Left lobe of liver (tissue), 2 donors: ENCODE measurements around the gene STK32B. TPM values are rescaled to one million over a fixed set of nuclear protein-coding genes. Genes with fewer than 3 reads are reported as not detected.

Experiments
- ATAC-seq: fragments of 200-7000 bp; cut with Tn5 transposase; one replicate; pipeline ENCODE4 v1.9.1; 2020; ENCODE audit warnings: mild to moderate bottlenecking, moderate library complexity
- DNase-seq: peaks from one replicate; pipeline ENCODE4 v3.0.0-alpha.2; 2020; ENCODE audit warnings: low spot score
- total RNA-seq: library from RNA; stranded (reverse); gene quantifications from one replicate; pipeline ENCODE4 v1.2.1, GENCODE V29; 2021
- donor health status: DM: no; HTN: no; CAD: no; lungs with moderate emphysema.
- donor health status: DM: no; HTN: yes; CAD: no.

The STK32B gene
- total RNA-seq, 1 donor from 2014 or later = 0.25 TPM

DNA sequence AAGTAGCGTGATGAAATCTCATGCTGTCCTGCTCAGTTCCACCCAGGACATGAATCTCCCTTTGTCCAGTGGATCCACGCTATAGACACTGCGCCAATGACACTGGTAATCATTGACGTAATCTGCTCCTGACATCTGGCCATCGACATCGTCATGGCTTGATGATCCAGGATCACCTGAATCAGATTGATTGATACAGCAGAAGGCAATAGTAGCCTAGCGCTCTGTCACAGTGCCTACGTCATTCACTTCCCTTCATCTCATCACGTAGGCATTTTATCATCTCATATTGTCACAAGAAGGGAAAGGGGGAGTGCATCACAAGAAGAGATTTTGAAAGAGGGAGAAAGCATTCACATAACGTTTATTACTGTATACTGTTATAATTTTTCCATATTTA is 68.8 kb downstream of the STK32B start:
- no peak for DNase-seq
- no peak for ATAC-seq

GRCh38 chr4:5120468-5120867 is 69.2 kb downstream of the STK32B start:
- DNase-seq (no peak), ATAC-seq (no peak)

DNA sequence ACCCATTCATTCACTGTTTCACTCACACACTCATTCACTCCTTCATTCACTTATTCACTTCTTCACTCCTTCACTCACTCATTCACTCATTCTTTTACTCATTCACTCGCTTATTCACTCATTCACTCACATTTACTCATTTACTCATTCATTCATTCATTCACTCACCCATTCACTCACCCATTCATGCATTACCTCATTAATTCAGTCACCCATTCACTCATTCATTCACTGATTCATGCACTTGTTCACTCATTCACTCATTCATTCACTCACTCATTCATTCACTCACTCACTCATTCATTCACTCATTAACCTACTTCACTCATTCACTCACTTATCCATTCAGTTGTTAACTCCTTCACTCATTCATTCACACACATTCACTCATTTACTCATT is 70.8 kb downstream of the STK32B start:
- DNase-seq (no peak), ATAC-seq (no peak)

DNA sequence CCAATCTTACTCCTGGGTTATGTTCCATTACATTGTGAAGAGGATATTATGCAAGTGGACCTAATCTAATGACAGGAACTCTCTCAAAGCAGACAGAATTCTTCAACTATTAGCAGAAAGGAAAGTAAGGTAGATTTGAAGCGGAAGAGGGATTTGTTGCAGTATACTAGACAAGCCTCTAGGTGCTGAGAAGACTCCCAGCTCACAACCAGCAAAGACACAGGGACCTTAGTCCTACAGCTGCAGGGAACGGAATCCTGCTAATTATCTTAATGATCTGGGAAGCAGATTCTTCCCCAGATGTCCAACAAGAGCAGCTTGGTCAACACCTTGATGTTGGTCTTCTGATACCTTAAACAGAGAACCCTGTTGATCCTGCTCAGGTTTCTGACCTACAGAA is 73.6 kb downstream of the STK32B start:
- ATAC-seq (no peak), DNase-seq (no peak)

- ATAC-seq = no peak
- no peak for DNase-seq
Measured at GRCh38 chr4:5125321-5125720, 74.0 kb downstream of the STK32B start.

DNA sequence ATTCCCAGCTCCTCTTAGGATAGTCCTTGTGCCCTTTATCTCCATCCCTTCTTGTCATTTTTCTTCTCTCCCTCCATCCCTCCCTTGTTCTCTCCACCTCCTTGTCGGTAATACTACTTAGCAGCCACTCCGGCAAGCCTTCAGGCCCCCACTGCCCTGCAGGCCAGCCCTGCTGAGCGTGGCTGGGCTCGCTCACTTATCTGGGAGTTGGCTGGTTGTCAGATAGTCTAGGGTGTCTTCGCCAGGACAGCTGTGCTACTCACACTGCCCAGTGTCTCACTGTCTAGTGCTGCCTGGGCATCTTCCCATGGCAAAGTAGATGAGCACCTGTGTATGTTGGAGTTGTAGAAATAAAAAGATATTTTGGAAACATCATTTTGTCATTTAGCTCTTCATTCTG is 75.0 kb downstream of the STK32B start:
- ATAC-seq (no peak), DNase-seq (no peak)

- DNase-seq (no peak), ATAC-seq (no peak)
Measured at GRCh38 chr4:5126857-5127256, 75.6 kb downstream of the STK32B start.

DNA sequence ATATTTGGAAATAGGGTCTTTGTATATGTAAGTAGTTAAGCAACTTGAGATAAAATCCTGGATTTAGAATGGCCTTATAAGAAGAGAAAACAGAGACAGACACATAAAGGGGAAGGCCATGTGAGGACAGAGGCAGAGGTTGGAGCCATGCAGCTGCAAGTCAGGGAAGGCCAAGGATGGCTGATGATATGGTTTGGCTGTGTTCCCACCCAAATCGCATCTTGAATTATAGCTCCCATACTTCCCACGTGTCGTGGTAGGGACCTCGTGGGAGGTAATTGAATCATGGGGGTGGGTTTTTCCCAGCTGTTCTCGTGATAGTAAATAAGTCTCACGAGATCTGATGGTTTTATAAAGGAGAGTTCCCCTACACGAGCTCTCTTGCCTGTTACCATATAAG is 76.3 kb downstream of the STK32B start:
- DNase-seq (no peak), ATAC-seq (no peak)

GRCh38 chr4:5128569-5128968 is 77.3 kb downstream of the STK32B start:
- ATAC-seq (no peak), DNase-seq (no peak)

- no peak for DNase-seq
- no peak for ATAC-seq
Measured at GRCh38 chr4:5133201-5133600, 81.9 kb downstream of the STK32B start.

DNA sequence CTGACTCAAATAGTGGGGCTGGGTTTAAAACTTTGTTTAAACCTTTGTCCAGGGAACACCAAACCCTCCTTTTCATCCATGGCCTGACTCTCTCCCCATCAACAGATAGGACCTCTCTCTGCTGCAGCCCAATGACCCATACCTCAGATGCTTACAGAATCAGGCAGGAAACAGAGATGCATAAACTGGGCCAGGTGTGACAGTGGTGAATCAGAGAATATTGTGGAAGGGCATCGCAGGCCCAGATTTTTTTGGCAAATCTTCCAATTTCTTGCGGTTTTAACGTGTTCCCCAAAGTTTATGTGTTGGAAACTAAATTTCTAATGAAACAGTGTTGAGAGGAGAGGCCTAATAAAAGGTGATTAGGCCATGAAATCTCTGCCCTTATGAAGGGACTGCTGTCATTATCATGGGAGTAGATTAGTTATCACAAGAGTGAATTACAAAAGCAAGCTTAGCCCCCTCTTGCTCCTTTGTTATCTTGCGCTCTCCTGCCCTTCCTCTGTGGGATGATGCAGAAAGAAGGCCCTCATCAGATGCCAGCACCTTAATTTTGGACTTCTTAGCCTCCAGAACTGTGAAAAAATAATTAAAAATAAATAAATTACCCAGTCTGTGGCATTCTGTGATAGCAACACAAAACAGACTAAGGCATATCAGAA is 82.8 kb downstream of the STK32B start:
- DNase-seq (no peak), ATAC-seq (no peak)

DNA sequence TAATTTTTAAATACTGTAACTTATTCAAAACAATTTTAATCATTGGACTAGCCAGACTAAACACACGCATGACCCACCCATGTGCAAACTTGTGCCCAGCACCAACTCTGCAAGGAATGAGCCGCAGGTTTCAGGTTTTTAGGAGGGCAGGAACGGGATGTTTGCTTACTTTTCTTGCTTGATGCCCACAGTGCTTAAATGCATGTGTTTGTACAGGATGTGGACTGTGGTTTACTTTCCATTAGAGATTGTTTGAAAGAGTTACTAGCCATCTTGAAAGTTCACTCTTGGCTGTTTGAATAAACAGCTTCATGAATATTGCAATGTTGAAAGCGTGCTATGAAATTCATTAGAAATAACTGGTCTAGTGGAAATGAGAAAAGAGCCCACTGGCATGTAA is 83.3 kb downstream of the STK32B start:
- DNase-seq (no peak), ATAC-seq (no peak)

- ATAC-seq (no peak), DNase-seq (no peak)
Measured at GRCh38 chr4:5137226-5137625, 85.9 kb downstream of the STK32B start.

- no peak for DNase-seq
- peak; percentile 62 for ATAC-seq
Measured at GRCh38 chr4:5137927-5138326, 86.6 kb downstream of the STK32B start.

- ATAC-seq = peak; percentile 55
- no peak for DNase-seq
Measured at GRCh38 chr4:5138389-5138788, 87.1 kb downstream of the STK32B start.

DNA sequence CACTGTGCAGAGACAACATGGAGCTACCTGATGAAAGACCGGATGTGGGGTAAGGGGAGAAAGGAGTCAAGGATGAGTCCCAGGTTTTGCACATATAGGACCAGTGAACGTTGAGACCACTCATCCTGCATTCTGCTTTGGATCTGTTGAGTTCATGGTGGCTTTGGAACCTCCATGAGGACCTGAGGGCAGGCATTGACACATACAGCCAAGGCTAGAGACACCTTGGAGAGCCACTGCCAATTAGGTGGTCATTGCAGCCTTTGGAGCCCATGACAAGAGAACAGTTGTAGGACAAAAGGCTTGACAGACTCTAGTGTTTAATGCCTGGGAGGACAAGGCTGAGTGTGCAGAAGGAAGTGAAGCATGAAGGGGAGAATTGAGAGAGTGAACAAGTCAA is 87.9 kb downstream of the STK32B start:
- no peak for DNase-seq
- no peak for ATAC-seq

GRCh38 chr4:5141802-5142201 is 90.5 kb downstream of the STK32B start:
- no peak for ATAC-seq
- no peak for DNase-seq

- peak; percentile 56 for ATAC-seq
Measured at GRCh38 chr4:5142726-5143125, 91.4 kb downstream of the STK32B start.

GRCh38 chr4:5143306-5143861 is 92.1 kb downstream of the STK32B start:
- DNase-seq (no peak), ATAC-seq (no peak)

More at GRCh38 chr4:5142726-5143125, 91.4 kb downstream of the STK32B start:
- DNase-seq = no peak

GRCh38 chr4:5143940-5144339 is 92.7 kb downstream of the STK32B start:
- DNase-seq (no peak), ATAC-seq (no peak)

DNA sequence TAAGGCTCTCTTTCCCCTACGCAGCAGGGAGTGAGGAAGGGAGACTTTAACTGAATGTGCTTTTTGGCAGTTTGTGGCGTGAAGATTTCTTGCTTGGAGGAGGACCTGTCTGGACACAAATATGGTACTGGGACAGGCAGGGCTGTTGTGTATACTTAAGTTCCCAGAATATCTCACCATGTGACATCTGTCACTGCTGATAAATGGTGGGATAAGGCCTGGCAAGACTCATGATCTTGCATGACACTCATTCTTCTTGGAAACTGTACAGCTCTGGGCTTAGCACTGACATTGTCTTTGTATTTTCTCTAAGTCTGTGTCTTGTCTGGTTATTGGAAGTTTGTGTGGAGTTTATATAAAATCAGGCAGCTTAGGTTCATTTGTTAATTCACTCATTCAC is 93.1 kb downstream of the STK32B start:
- no peak for DNase-seq
- ATAC-seq = no peak

DNA sequence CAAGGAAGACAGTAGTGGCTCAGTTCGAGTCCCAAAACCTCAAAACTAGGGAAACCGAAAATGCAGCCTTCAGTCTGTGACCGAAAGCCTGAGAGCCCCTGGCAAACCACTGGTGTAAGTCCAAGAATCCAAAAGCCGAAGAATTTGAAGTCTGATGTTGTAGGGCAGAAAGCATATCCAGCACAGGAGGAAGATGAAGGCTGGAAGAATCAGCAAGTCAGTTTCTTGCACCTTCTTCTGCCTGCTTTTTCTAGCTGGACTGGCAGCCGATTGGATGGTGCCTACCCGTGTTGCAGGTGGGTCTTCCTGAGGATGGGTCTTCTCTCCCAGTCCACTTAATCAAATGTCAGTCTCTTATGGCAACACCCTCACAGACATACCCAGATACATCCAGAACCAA is 95.0 kb downstream of the STK32B start:
- no peak for DNase-seq
- no peak for ATAC-seq

GRCh38 chr4:5152521-5152920 is 101.2 kb downstream of the STK32B start:
- no peak for ATAC-seq
- no peak for DNase-seq
